Placental pericyte (primary cell): ENCODE data around the gene PITPNM2. TPM values are rescaled to one million over a fixed set of nuclear protein-coding genes. Genes with fewer than 3 reads are reported as not detected.

Experiments used
- total RNA-seq: library from RNA; depleted of rRNA; stranded (reverse); fragments of >200 nt; gene quantifications from 2 replicates; pipeline ENCODE4 v1.2.3, GENCODE V29; 2012

PITPNM2 gene
- 4.6 and 5.7 TPM in 2 replicates for total RNA-seq

GRCh38 chr12:123150744-123151456, at the start of gene PITPNM2:
PITPNM2 (minus strand) TSS chr12:123151090; CDS start chr12:123034590, 116,500 bp downstream.

Other genes starting within 250 kb of the PITPNM2 start
- gene ABCB9, start 184.6 kb downstream of the PITPNM2 start, total RNA-seq = 7.0 and 13.7 TPM in 2 replicates
- gene OGFOD2, start 175.8 kb downstream of the PITPNM2 start, total RNA-seq = 12.7 and 17.3 TPM in 2 replicates
- gene ARL6IP4, start 170.4 kb downstream of the PITPNM2 start, total RNA-seq = 104 and 175 TPM in 2 replicates
- 28.7 and 52.7 TPM in 2 replicates for gene MPHOSPH9, start 82.1 kb upstream of the PITPNM2 start, total RNA-seq
- 7.9 and 12.5 TPM in 2 replicates for gene MTRFR, start 82.3 kb upstream of the PITPNM2 start, total RNA-seq
- gene CDK2AP1, start 120.8 kb upstream of the PITPNM2 start, total RNA-seq = 83.4 and 228 TPM in 2 replicates
- 26.3 and 39.8 TPM in 2 replicates for gene SBNO1, start 213.8 kb upstream of the PITPNM2 start, total RNA-seq
- 50.6 and 77.2 TPM in 2 replicates for gene KMT5A, start 233.0 kb upstream of the PITPNM2 start, total RNA-seq